ENCODE data around the gene DCUN1D3. TPM values are rescaled to one million over a fixed set of nuclear protein-coding genes. Genes with fewer than 3 reads are reported as not detected.

DCUN1D3 gene
- total RNA-seq, 1 donor from 2014 or later = 10.4 TPM

- no peak overlapping the region for H3K4me3 ChIP-seq (ENCODE audit: low read length in 3 of 3)
- H3K36me3 ChIP-seq (ENCODE audit: control insufficient read depth in 3 of 3, insufficient read depth in 3 of 3, low read length in 3 of 3) = peaks cover 0 to 1% (median 0%) of the 10 kb centered on the region in 3 donors
- H3K27ac ChIP-seq (ENCODE audit: low read depth, low read length) = peak overlapping the region; percentile 81
- H3K4me1 ChIP-seq (ENCODE audit: control insufficient read depth in 3 of 3, insufficient read depth in 3 of 3, low read length in 3 of 3) = peaks cover 39 to 65% (median 54%) of the 10 kb centered on the region in 3 donors
- H3K9me3 ChIP-seq (ENCODE audit: control insufficient read depth in 3 of 3, low read length in 3 of 3) = no peaks in the 10 kb centered on the region
- peak overlapping the region in 1 of 3 donors; percentile 18 for H3K9ac ChIP-seq (ENCODE audit: low read depth in 1 of 3, low read length in 3 of 3)
- no peaks in the 10 kb centered on the region for H3K27me3 ChIP-seq (ENCODE audit: control insufficient read depth in 3 of 3, insufficient read depth in 3 of 3, low read length in 3 of 3)
Measured at GRCh38 chr16:20904507-20905081, 4.4 kb upstream of the DCUN1D3 start.

GRCh38 chr16:20903899-20904506, 3.8 kb upstream of the DCUN1D3 start:
- Histone ChIP-seq H3K4me3 (ENCODE audit: low read length in 3 of 3) (no peak overlapping the region), H3K4me1 (ENCODE audit: control insufficient read depth in 3 of 3, insufficient read depth in 3 of 3, low read length in 3 of 3) (peaks cover 45 to 71% (median 57%) of the 10 kb centered on the region in 3 donors), H3K27me3 (ENCODE audit: control insufficient read depth in 3 of 3, insufficient read depth in 3 of 3, low read length in 3 of 3) (no peaks in the 10 kb centered on the region), H3K27ac (ENCODE audit: low read depth, low read length) (peak overlapping the region; percentile 81), H3K9ac (ENCODE audit: low read depth in 1 of 3, low read length in 3 of 3) (peak overlapping the region in 1 of 3 donors; percentile 18), H3K36me3 (ENCODE audit: control insufficient read depth in 3 of 3, insufficient read depth in 3 of 3, low read length in 3 of 3) (peaks cover 0 to 1% (median 0%) of the 10 kb centered on the region in 3 donors), H3K9me3 (ENCODE audit: control insufficient read depth in 3 of 3, low read length in 3 of 3) (no peaks in the 10 kb centered on the region)

- H3K4me3 ChIP-seq (ENCODE audit: low read length in 3 of 3) = no peak overlapping the region
- peak overlapping the region in 1 of 3 donors; percentile 33 for H3K9ac ChIP-seq (ENCODE audit: low read depth in 1 of 3, low read length in 3 of 3)
Measured at GRCh38 chr16:20903116-20903898, 3.1 kb upstream of the DCUN1D3 start.

GRCh38 chr16:20902426-20902825, 2.3 kb upstream of the DCUN1D3 start:
- peak overlapping the region; percentile 98 for H3K27ac ChIP-seq (ENCODE audit: low read depth, low read length)
- H3K9me3 ChIP-seq (ENCODE audit: control insufficient read depth in 3 of 3, low read length in 3 of 3) = no peaks in the 10 kb centered on the region
- peaks cover 46 to 83% (median 64%) of the 10 kb centered on the region in 3 donors for H3K4me1 ChIP-seq (ENCODE audit: control insufficient read depth in 3 of 3, insufficient read depth in 3 of 3, low read length in 3 of 3)
- no peaks in the 10 kb centered on the region for H3K27me3 ChIP-seq (ENCODE audit: control insufficient read depth in 3 of 3, insufficient read depth in 3 of 3, low read length in 3 of 3)
- H3K9ac ChIP-seq (ENCODE audit: low read depth in 1 of 3, low read length in 3 of 3) = no peak overlapping the region
- no peak overlapping the region for H3K4me3 ChIP-seq (ENCODE audit: low read length in 3 of 3)
- peaks cover 0 to 5% (median 0%) of the 10 kb centered on the region in 3 donors for H3K36me3 ChIP-seq (ENCODE audit: control insufficient read depth in 3 of 3, insufficient read depth in 3 of 3, low read length in 3 of 3)

More at GRCh38 chr16:20903116-20903898, 3.1 kb upstream of the DCUN1D3 start:
- Histone ChIP-seq H3K36me3 (ENCODE audit: control insufficient read depth in 3 of 3, insufficient read depth in 3 of 3, low read length in 3 of 3) (peaks cover 0 to 1% (median 0%) of the 10 kb centered on the region in 3 donors), H3K4me1 (ENCODE audit: control insufficient read depth in 3 of 3, insufficient read depth in 3 of 3, low read length in 3 of 3) (peaks cover 47 to 77% (median 61%) of the 10 kb centered on the region in 3 donors), H3K27ac (ENCODE audit: low read depth, low read length) (peak overlapping the region; percentile 81), H3K9me3 (ENCODE audit: control insufficient read depth in 3 of 3, low read length in 3 of 3) (no peaks in the 10 kb centered on the region), H3K27me3 (ENCODE audit: control insufficient read depth in 3 of 3, insufficient read depth in 3 of 3, low read length in 3 of 3) (no peaks in the 10 kb centered on the region)

GRCh38 chr16:20901436-20902112, 1.4 kb upstream of the DCUN1D3 start:
- Histone ChIP-seq H3K27ac (ENCODE audit: low read depth, low read length) (peak overlapping the region; percentile 98), H3K27me3 (ENCODE audit: control insufficient read depth in 3 of 3, insufficient read depth in 3 of 3, low read length in 3 of 3) (no peaks in the 10 kb centered on the region), H3K4me1 (ENCODE audit: control insufficient read depth in 3 of 3, insufficient read depth in 3 of 3, low read length in 3 of 3) (peaks cover 42 to 81% (median 56%) of the 10 kb centered on the region in 3 donors), H3K36me3 (ENCODE audit: control insufficient read depth in 3 of 3, insufficient read depth in 3 of 3, low read length in 3 of 3) (peaks cover 0 to 10% (median 3%) of the 10 kb centered on the region in 3 donors), H3K4me3 (ENCODE audit: low read length in 3 of 3) (peak overlapping the region; percentile 87 to 92 (median 89)), H3K9ac (ENCODE audit: low read depth in 1 of 3, low read length in 3 of 3) (peak overlapping the region; percentile 90 to 96 (median 91)), H3K9me3 (ENCODE audit: control insufficient read depth in 3 of 3, low read length in 3 of 3) (no peaks in the 10 kb centered on the region)

GRCh38 chr16:20901068-20901435, 894 bp upstream of the DCUN1D3 start:
- H3K36me3 ChIP-seq (ENCODE audit: control insufficient read depth in 3 of 3, insufficient read depth in 3 of 3, low read length in 3 of 3) = peaks cover 0 to 10% (median 3%) of the 10 kb centered on the region in 3 donors
- H3K9ac ChIP-seq (ENCODE audit: low read depth in 1 of 3, low read length in 3 of 3) = peak overlapping the region; percentile 90 to 96 (median 91)
- H3K4me3 ChIP-seq (ENCODE audit: low read length in 3 of 3) = peak overlapping the region; percentile 87 to 92 (median 89)
- H3K27me3 ChIP-seq (ENCODE audit: control insufficient read depth in 3 of 3, insufficient read depth in 3 of 3, low read length in 3 of 3) = no peaks in the 10 kb centered on the region
- H3K27ac ChIP-seq (ENCODE audit: low read depth, low read length) = peak overlapping the region; percentile 98
- H3K4me1 ChIP-seq (ENCODE audit: control insufficient read depth in 3 of 3, insufficient read depth in 3 of 3, low read length in 3 of 3) = peaks cover 39 to 75% (median 51%) of the 10 kb centered on the region in 3 donors
- no peaks in the 10 kb centered on the region for H3K9me3 ChIP-seq (ENCODE audit: control insufficient read depth in 3 of 3, low read length in 3 of 3)

GRCh38 chr16:20899477-20900298, 470 bp downstream of the DCUN1D3 start:
- Histone ChIP-seq H3K36me3 (ENCODE audit: control insufficient read depth in 3 of 3, insufficient read depth in 3 of 3, low read length in 3 of 3) (peaks cover 0 to 13% (median 3%) of the 10 kb centered on the region in 3 donors), H3K4me3 (ENCODE audit: low read length in 3 of 3) (peak overlapping the region; percentile 85 to 92 (median 87)), H3K4me1 (ENCODE audit: control insufficient read depth in 3 of 3, insufficient read depth in 3 of 3, low read length in 3 of 3) (peaks cover 34 to 62% (median 39%) of the 10 kb centered on the region in 3 donors), H3K9ac (ENCODE audit: low read depth in 1 of 3, low read length in 3 of 3) (peak overlapping the region; percentile 82 to 90 (median 85)), H3K27ac (ENCODE audit: low read depth, low read length) (peak overlapping the region; percentile 98), H3K9me3 (ENCODE audit: control insufficient read depth in 3 of 3, low read length in 3 of 3) (no peaks in the 10 kb centered on the region), H3K27me3 (ENCODE audit: control insufficient read depth in 3 of 3, insufficient read depth in 3 of 3, low read length in 3 of 3) (no peaks in the 10 kb centered on the region)

GRCh38 chr16:20899071-20899470, 1.1 kb downstream of the DCUN1D3 start:
- Histone ChIP-seq H3K27ac (ENCODE audit: low read depth, low read length) (peak overlapping the region; percentile 98), H3K36me3 (ENCODE audit: control insufficient read depth in 3 of 3, insufficient read depth in 3 of 3, low read length in 3 of 3) (peaks cover 0 to 16% (median 3%) of the 10 kb centered on the region in 3 donors), H3K4me1 (ENCODE audit: control insufficient read depth in 3 of 3, insufficient read depth in 3 of 3, low read length in 3 of 3) (peaks cover 30 to 58% (median 33%) of the 10 kb centered on the region in 3 donors), H3K9ac (ENCODE audit: low read depth in 1 of 3, low read length in 3 of 3) (peak overlapping the region; percentile 82 to 90 (median 85)), H3K4me3 (ENCODE audit: low read length in 3 of 3) (peak overlapping the region; percentile 85 to 92 (median 87)), H3K9me3 (ENCODE audit: control insufficient read depth in 3 of 3, low read length in 3 of 3) (no peaks in the 10 kb centered on the region), H3K27me3 (ENCODE audit: control insufficient read depth in 3 of 3, insufficient read depth in 3 of 3, low read length in 3 of 3) (no peaks in the 10 kb centered on the region)

- H3K9ac ChIP-seq (ENCODE audit: low read depth in 1 of 3, low read length in 3 of 3) = no peak overlapping the region
- no peaks in the 10 kb centered on the region for H3K9me3 ChIP-seq (ENCODE audit: control insufficient read depth in 3 of 3, low read length in 3 of 3)
- peak overlapping the region in 2 of 3 donors; percentile 3 to 25 for H3K4me3 ChIP-seq (ENCODE audit: low read length in 3 of 3)
- no peaks in the 10 kb centered on the region for H3K27me3 ChIP-seq (ENCODE audit: control insufficient read depth in 3 of 3, insufficient read depth in 3 of 3, low read length in 3 of 3)
- peaks cover 26 to 48% (median 29%) of the 10 kb centered on the region in 3 donors for H3K4me1 ChIP-seq (ENCODE audit: control insufficient read depth in 3 of 3, insufficient read depth in 3 of 3, low read length in 3 of 3)
- H3K27ac ChIP-seq (ENCODE audit: low read depth, low read length) = peak overlapping the region; percentile 98
- peaks cover 0 to 19% (median 3%) of the 10 kb centered on the region in 3 donors for H3K36me3 ChIP-seq (ENCODE audit: control insufficient read depth in 3 of 3, insufficient read depth in 3 of 3, low read length in 3 of 3)
Measured at GRCh38 chr16:20897922-20898321, 2.2 kb downstream of the DCUN1D3 start.
